Astrocyte (in vitro differentiated cells and primary cell): ENCODE measurements around the gene KRT71. TPM values are rescaled to one million over a fixed set of nuclear protein-coding genes. Genes with fewer than 3 reads are reported as not detected.

Source experiments
- DNase-seq: peaks from one replicate; pipeline ENCODE4 v3.0.0-alpha.2; 2010; ENCODE audit warnings: low read depth
- FAIRE-seq: peaks from 2 replicates; lab custom pipeline; 2011; peaks lifted over from hg19 to GRCh38; lab: Jason Lieb, UNC
- H2AFZ ChIP-seq: 2 replicates; pipeline ENCODE4 v1.6.0; 2012; ENCODE audit warnings: low read depth, low read length, inconsistent platforms
- H3K27ac ChIP-seq: 2 replicates; pipeline ENCODE4 v1.5.1; 2011; ENCODE audit warnings: low read depth, low read length, inconsistent platforms
- H3K27me3 ChIP-seq: 2 replicates; pipeline ENCODE4 v1.6.0; 2011; ENCODE audit warnings: low read length, inconsistent platforms; ENCODE audit not compliant: insufficient read depth
- H3K36me3 ChIP-seq: 2 replicates; pipeline ENCODE4 v1.5.1; 2011; ENCODE audit warnings: low read length, inconsistent platforms; ENCODE audit not compliant: insufficient read depth
- H3K4me1 ChIP-seq: 2 replicates; pipeline ENCODE4 v1.5.1; 2011; ENCODE audit warnings: low read length, inconsistent platforms; ENCODE audit not compliant: insufficient read depth
- H3K4me2 ChIP-seq: 2 replicates; pipeline ENCODE4 v1.6.0; 2012; ENCODE audit warnings: low read length, inconsistent platforms
- H3K4me3 ChIP-seq: 2 replicates; pipeline ENCODE4 v1.5.1; 2011; ENCODE audit warnings: low read depth, mild to moderate bottlenecking, low read length, inconsistent platforms; ENCODE audit not compliant: insufficient read depth
- H3K79me2 ChIP-seq: 2 replicates; pipeline ENCODE4 v1.6.0; 2012; ENCODE audit warnings: mild to moderate bottlenecking, low read length, inconsistent platforms; ENCODE audit not compliant: insufficient read depth
- H3K9ac ChIP-seq: 2 replicates; pipeline ENCODE4 v1.6.0; 2012; ENCODE audit warnings: mild to moderate bottlenecking, low read length, inconsistent platforms
- H3K9me3 ChIP-seq: 2 replicates; pipeline ENCODE4 v1.5.1; 2012; ENCODE audit warnings: low read depth, mild to moderate bottlenecking, low read length, inconsistent platforms; ENCODE audit not compliant: insufficient read depth
- H4K20me1 ChIP-seq: 2 replicates; pipeline ENCODE4 v1.6.0; 2012; ENCODE audit warnings: low read length, inconsistent platforms; ENCODE audit not compliant: insufficient read depth
- H3K27ac Mint-ChIP-seq: one replicate; pipeline ENCODE4 v1.8.0; 2021; ENCODE audit warnings: mild to moderate bottlenecking, mixed read lengths; ENCODE audit not compliant: unreplicated experiment
- H3K27me3 Mint-ChIP-seq: one replicate; pipeline ENCODE4 v1.8.0; 2021; ENCODE audit warnings: low read depth, mixed read lengths; ENCODE audit not compliant: unreplicated experiment
- H3K36me3 Mint-ChIP-seq: one replicate; pipeline ENCODE4 v1.8.0; 2021; ENCODE audit warnings: low read depth, mixed read lengths; ENCODE audit not compliant: unreplicated experiment
- H3K4me1 Mint-ChIP-seq: one replicate; pipeline ENCODE4 v1.8.0; 2021; ENCODE audit warnings: low read depth, mixed read lengths; ENCODE audit not compliant: unreplicated experiment
- H3K4me3 Mint-ChIP-seq: one replicate; pipeline ENCODE4 v1.8.0; 2021; ENCODE audit warnings: mild to moderate bottlenecking, moderate library complexity, mixed read lengths; ENCODE audit not compliant: unreplicated experiment
- H3K9me3 Mint-ChIP-seq: one replicate; pipeline ENCODE4 v1.8.0; 2021; ENCODE audit warnings: mild to moderate bottlenecking, mixed read lengths; ENCODE audit not compliant: unreplicated experiment
- CTCF ChIP-seq: IDR thresholded peaks from 2 replicates; pipeline ENCODE4 v1.5.1; 2011; ENCODE audit warnings: low read depth, mild to moderate bottlenecking, inconsistent platforms, low read length, moderate library complexity; ENCODE audit not compliant: insufficient read depth
- EZH2 ChIP-seq: IDR thresholded peaks from 2 replicates; pipeline ENCODE4 v1.6.1; 2012; ENCODE audit warnings: mild to moderate bottlenecking, low read length, inconsistent platforms; ENCODE audit not compliant: insufficient read depth
- total RNA-seq: library from RNA; stranded (reverse); gene quantifications from 2 replicates; pipeline ENCODE4 v1.2.1, GENCODE V29; 2021

The KRT71 gene
- total RNA-seq, 1 donor from 2014 or later, result not detected

- no peaks in the 10 kb centered on the region for H3K36me3 ChIP-seq
- H3K27ac ChIP-seq, result no peak overlapping the region
- H3K27me3 ChIP-seq, result no peaks in the 10 kb centered on the region
- H3K9me3 ChIP-seq, result no peaks in the 10 kb centered on the region
- Mint-ChIP-seq H3K27ac (no peak overlapping the region), H3K4me1 (peaks cover 3% of the 10 kb centered on the region), H3K36me3 (peaks cover 3% of the 10 kb centered on the region), H3K9me3 (peaks cover 8% of the 10 kb centered on the region), H3K4me3 (no peak overlapping the region), H3K27me3 (peaks cover 54% of the 10 kb centered on the region)
- no peaks in the 10 kb centered on the region for H3K4me1 ChIP-seq
- no peaks in the 10 kb centered on the region for H4K20me1 ChIP-seq
- H2AFZ ChIP-seq, result no peak overlapping the region
- no peak overlapping the region for H3K4me2 ChIP-seq
- FAIRE-seq (no peak), DNase-seq (no peak)
- H3K79me2 ChIP-seq, result no peaks in the 10 kb centered on the region
- TF ChIP-seq EZH2 (no peak), CTCF (no peak)
- no peak overlapping the region for H3K9ac ChIP-seq
- H3K4me3 ChIP-seq, result no peak overlapping the region
These were observed 21.2 kb downstream of the KRT71 start for GRCh38 chr12:52531566-52532300.

- Histone ChIP-seq H3K9me3 (no peaks in the 10 kb centered on the region), H2AFZ (no peak overlapping the region), H4K20me1 (no peaks in the 10 kb centered on the region), H3K4me2 (no peak overlapping the region), H3K9ac (no peak overlapping the region), H3K27ac (no peak overlapping the region), H3K79me2 (no peaks in the 10 kb centered on the region), H3K27me3 (no peaks in the 10 kb centered on the region), H3K4me3 (no peak overlapping the region), H3K4me1 (no peaks in the 10 kb centered on the region), H3K36me3 (no peaks in the 10 kb centered on the region)
- H3K36me3 Mint-ChIP-seq, result peaks cover 5% of the 10 kb centered on the region
- no peak for TF ChIP-seq CTCF
- no peak for TF ChIP-seq EZH2
- H3K4me1 Mint-ChIP-seq, result peaks cover 3% of the 10 kb centered on the region
- FAIRE-seq (no peak), DNase-seq (no peak)
- H3K4me3 Mint-ChIP-seq, result no peak overlapping the region
- no peak overlapping the region for H3K27ac Mint-ChIP-seq
- H3K9me3 Mint-ChIP-seq, result peaks cover 8% of the 10 kb centered on the region
- H3K27me3 Mint-ChIP-seq, result peaks cover 58% of the 10 kb centered on the region
These were observed 22.0 kb downstream of the KRT71 start for GRCh38 chr12:52530905-52531304.

GRCh38 chr12:52530366-52530765 is 22.6 kb downstream of the KRT71 start:
- no peaks in the 10 kb centered on the region for H3K9me3 ChIP-seq
- H3K27me3 ChIP-seq, result no peaks in the 10 kb centered on the region
- TF ChIP-seq CTCF (no peak), EZH2 (no peak)
- peaks cover 5% of the 10 kb centered on the region for H3K36me3 Mint-ChIP-seq
- no peaks in the 10 kb centered on the region for H3K36me3 ChIP-seq
- H3K4me3 ChIP-seq, result no peak overlapping the region
- no peaks in the 10 kb centered on the region for H3K79me2 ChIP-seq
- peaks cover 64% of the 10 kb centered on the region for H3K27me3 Mint-ChIP-seq
- H3K9me3 Mint-ChIP-seq, result peaks cover 8% of the 10 kb centered on the region
- peaks cover 3% of the 10 kb centered on the region for H3K4me1 Mint-ChIP-seq
- no peak overlapping the region for H3K4me3 Mint-ChIP-seq
- FAIRE-seq (no peak), DNase-seq (no peak)
- no peak overlapping the region for H3K27ac ChIP-seq
- no peak overlapping the region for H3K9ac ChIP-seq
- no peak overlapping the region for H2AFZ ChIP-seq
- no peaks in the 10 kb centered on the region for H3K4me1 ChIP-seq
- no peak overlapping the region for H3K4me2 ChIP-seq
- no peak overlapping the region for H3K27ac Mint-ChIP-seq
- H4K20me1 ChIP-seq, result no peaks in the 10 kb centered on the region
